NT2/D1 (cell line): ENCODE results near the gene STAT2.

Source experiments
- YY1 ChIP-seq: IDR thresholded peaks from 2 replicates; pipeline ENCODE4 v1.6.1; 2011; ENCODE audit not compliant: insufficient read length, insufficient read depth
- ZNF274 ChIP-seq: IDR thresholded peaks from 2 replicates; pipeline ENCODE4 v1.6.1; 2011; ENCODE audit warnings: mild to moderate bottlenecking, low read depth, low read length

DNA sequence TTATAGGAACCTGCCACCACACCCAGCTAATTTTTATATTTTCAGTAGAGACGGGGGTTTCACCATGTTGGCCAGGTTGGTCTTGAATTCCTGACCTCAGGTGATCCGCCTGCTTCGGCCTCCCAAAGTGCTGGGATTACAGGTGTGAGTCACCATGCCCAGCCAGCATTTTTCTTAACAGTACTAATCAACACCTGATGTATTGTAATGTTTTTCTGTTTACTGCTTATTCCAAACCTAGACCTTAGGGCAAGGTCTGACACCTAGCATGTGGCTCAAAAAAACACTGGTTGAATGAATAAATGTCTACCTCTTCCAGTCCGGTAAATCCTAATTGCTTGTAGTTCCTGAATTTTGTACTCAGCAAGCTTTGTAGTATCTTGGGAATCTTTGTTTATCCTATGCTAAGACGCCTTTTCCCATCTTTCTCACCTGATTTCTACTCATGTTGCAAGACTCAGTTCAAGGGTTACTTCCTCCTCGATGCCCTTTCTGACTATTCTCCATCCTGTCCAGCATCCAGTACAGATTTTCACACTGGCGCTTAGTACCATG, 28.9 kb downstream of the STAT2 start:
- TF ChIP-seq YY1 (no peak), ZNF274 (no peak)
